PC-9 (cell line): Measurements from ENCODE around the gene FGF12. TPM values are rescaled to one million over a fixed set of nuclear protein-coding genes. Genes with fewer than 3 reads are reported as not detected.

Experiments used
- BruUV-seq: library from RNA; stranded (reverse); fragments of 400-500 nt; replicated peaks from 2 replicates; lab custom pipeline; 2021; lab: Mats Ljungman, UMichigan
- CTCF ChIA-PET: fragments of 300-600 bp; sonication (Branson Sonifier 250); formaldehyde crosslinking; loops from one replicate; lab custom pipeline; 2022; ENCODE audit warnings: antibody characterized with exemption; lab: Charles Lee
- POLR2A ChIA-PET: fragments of 300-600 bp; sonication (Branson Sonifier 250); formaldehyde crosslinking; loops from one replicate; lab custom pipeline; 2022; ENCODE audit warnings: antibody characterized with exemption; ENCODE audit not compliant: unreplicated experiment; lab: Charles Lee
- DNase-seq, 2 experiments: peaks; one replicate each; pipeline versions ENCODE4 v3.0.0 to v3.0.0-alpha.2; 2015 to 2022; ENCODE audit warnings: mixed read lengths in 1 of 2
- H2AFZ ChIP-seq: fragments of 200-600 bp; sonication (generic); 2 replicates; pipeline ENCODE4 v1.8.1; 2017; ENCODE audit warnings: antibody characterized with exemption
- H3F3A ChIP-seq: fragments of 200-600 bp; sonication (generic); 2 replicates; pipeline ENCODE4 v1.8.1; 2017; ENCODE audit warnings: antibody characterized with exemption, mild to moderate bottlenecking, low read depth; ENCODE audit not compliant: insufficient read depth
- H3K27ac ChIP-seq: fragments of 200-600 bp; sonication (generic); 2 replicates; pipeline ENCODE4 v1.6.1; 2016; ENCODE audit warnings: mixed run types
- H3K27me3 ChIP-seq: fragments of 200-600 bp; sonication (generic); 2 replicates; pipeline ENCODE4 v1.6.1; 2016; ENCODE audit warnings: low read depth, mixed run types; ENCODE audit not compliant: insufficient read depth
- H3K36me3 ChIP-seq: fragments of 200-600 bp; sonication (generic); 2 replicates; pipeline ENCODE4 v1.6.1; 2016; ENCODE audit warnings: low read depth, mixed run types
- H3K4me1 ChIP-seq: fragments of 200-600 bp; sonication (generic); replicated peaks from 2 replicates; pipeline ENCODE4 v1.6.1; 2016; ENCODE audit warnings: mixed run types; ENCODE audit not compliant: insufficient read depth
- H3K4me2 ChIP-seq: fragments of 200-600 bp; sonication (generic); 2 replicates; pipeline ENCODE4 v1.6.1; 2017; ENCODE audit warnings: mixed run types
- H3K4me3 ChIP-seq: fragments of 200-600 bp; sonication (generic); 2 replicates; pipeline ENCODE4 v1.6.1; 2016; ENCODE audit warnings: mixed run types
- H3K79me2 ChIP-seq: fragments of 200-600 bp; sonication (generic); 2 replicates; pipeline ENCODE4 v1.6.1; 2017; ENCODE audit warnings: low read depth, mixed run types
- H3K9me2 ChIP-seq: fragments of 200-600 bp; sonication (generic); 2 replicates; pipeline ENCODE4 v1.8.1; 2017; ENCODE audit warnings: mild to moderate bottlenecking; ENCODE audit not compliant: insufficient read depth
- H3K9me3 ChIP-seq: fragments of 200-600 bp; sonication (generic); 2 replicates; pipeline ENCODE4 v1.8.1; 2016; ENCODE audit warnings: low read depth; ENCODE audit not compliant: insufficient read depth
- H4K20me1 ChIP-seq: fragments of 200-600 bp; sonication (generic); 2 replicates; pipeline ENCODE4 v1.8.1; 2017; ENCODE audit not compliant: insufficient read depth
- EZH2 ChIP-seq: fragments of 200-600 bp; sonication (generic); IDR thresholded peaks from 2 replicates; pipeline ENCODE4 v1.8.0; 2017; ENCODE audit warnings: antibody characterized with exemption, low read depth
- intact Hi-C: fragments of 100-400 bp; cut with micrococcal nuclease; formaldehyde crosslinking; loops from one replicate; pipeline ENCODE4 v1.10.0; 2022; ENCODE audit not compliant: unreplicated experiment
- total RNA-seq: library from RNA; stranded (reverse); gene quantifications from 2 replicates; pipeline ENCODE4 v1.2.3, GENCODE V29; 2021
- TF ChIP-seq, protein P1 (sequence below): fragments of 200-600 bp; sonication (generic); conservative IDR thresholded peaks from 2 replicates; pipeline ENCODE4 v1.6.1; 2017; ENCODE audit warnings: mixed run types, antibody characterized with exemption, mild to moderate bottlenecking, moderate library complexity

FGF12 gene
- total RNA-seq, 1 experiment from 2014 or later, result 10.9 TPM

DNA sequence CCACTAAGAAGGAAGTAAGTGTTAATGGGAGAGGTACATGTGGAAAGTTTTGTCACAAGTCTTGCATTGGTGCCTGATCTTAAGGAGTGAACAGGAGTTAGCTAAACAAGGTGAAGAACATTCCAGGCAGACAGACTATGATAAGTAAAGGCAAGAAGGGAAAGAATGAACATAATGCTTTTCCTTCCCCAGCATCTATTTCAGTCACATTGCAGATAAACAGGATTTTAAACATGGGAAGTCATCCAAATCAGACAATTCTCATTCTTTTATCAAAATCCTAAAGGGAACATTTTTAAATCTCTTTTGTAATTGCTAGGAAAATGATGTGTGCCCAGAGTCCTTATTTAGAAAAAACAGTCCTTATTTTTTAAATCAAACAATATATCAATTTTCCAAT lies 424.6 kb downstream of the FGF12 start:
- no peak overlapping the region for H3K4me2 ChIP-seq

DNA sequence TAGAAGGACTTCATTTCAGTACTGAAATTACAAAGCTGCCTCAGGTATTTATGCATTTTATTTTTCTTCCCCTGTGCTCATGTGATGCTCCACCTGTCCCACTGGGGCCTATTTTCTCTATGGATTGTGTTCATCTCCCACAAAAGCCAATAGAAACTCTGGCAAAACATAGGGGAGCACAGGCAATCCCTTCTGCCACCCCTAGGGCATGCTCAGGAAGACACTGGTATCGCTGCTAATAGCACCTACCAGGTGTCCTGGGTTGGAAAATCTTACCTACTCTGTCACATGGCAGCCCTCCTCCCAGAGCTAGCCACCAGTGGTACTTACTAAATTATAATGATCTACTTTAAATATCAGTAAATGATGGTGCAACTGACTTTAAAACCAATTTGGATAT lies 427.4 kb downstream of the FGF12 start:
- DNase-seq, result no peak
- ChIA-PET CTCF (no interaction called here), POLR2A (no interaction called here)
- H3K79me2 ChIP-seq, result no peaks in the 10 kb centered on the region
- no TSS peak for BruUV-seq
- H3K4me3 ChIP-seq, result no peak overlapping the region
- no peaks in the 10 kb centered on the region for H3K9me2 ChIP-seq
- no peak overlapping the region for H2AFZ ChIP-seq
- no peak for TF ChIP-seq EZH2
- TF ChIP-seq, protein P1, sequence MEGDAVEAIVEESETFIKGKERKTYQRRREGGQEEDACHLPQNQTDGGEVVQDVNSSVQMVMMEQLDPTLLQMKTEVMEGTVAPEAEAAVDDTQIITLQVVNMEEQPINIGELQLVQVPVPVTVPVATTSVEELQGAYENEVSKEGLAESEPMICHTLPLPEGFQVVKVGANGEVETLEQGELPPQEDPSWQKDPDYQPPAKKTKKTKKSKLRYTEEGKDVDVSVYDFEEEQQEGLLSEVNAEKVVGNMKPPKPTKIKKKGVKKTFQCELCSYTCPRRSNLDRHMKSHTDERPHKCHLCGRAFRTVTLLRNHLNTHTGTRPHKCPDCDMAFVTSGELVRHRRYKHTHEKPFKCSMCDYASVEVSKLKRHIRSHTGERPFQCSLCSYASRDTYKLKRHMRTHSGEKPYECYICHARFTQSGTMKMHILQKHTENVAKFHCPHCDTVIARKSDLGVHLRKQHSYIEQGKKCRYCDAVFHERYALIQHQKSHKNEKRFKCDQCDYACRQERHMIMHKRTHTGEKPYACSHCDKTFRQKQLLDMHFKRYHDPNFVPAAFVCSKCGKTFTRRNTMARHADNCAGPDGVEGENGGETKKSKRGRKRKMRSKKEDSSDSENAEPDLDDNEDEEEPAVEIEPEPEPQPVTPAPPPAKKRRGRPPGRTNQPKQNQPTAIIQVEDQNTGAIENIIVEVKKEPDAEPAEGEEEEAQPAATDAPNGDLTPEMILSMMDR, result no peak
- H3K36me3 ChIP-seq, result no peaks in the 10 kb centered on the region
- no peak overlapping the region for H3K4me2 ChIP-seq
- no peaks in the 10 kb centered on the region for H3K4me1 ChIP-seq
- no peaks in the 10 kb centered on the region for H3F3A ChIP-seq
- H4K20me1 ChIP-seq, result no peaks in the 10 kb centered on the region
- intact Hi-C loops, result no loop called here
- no peaks in the 10 kb centered on the region; the same call in 1 of the 2 replicates for H3K9me3 ChIP-seq
- no peak overlapping the region for H3K27ac ChIP-seq
- H3K27me3 ChIP-seq, result no peaks in the 10 kb centered on the region

More for the DNA sequence above, 424.6 kb downstream of the FGF12 start:
- Histone ChIP-seq H3K4me1 (no peaks in the 10 kb centered on the region), H3K27ac (no peak overlapping the region), H3K9me3 (no peaks in the 10 kb centered on the region), H2AFZ (no peak overlapping the region), H3K79me2 (no peaks in the 10 kb centered on the region), H4K20me1 (no peaks in the 10 kb centered on the region), H3K36me3 (no peaks in the 10 kb centered on the region), H3K9me2 (no peaks in the 10 kb centered on the region), H3K4me3 (no peak overlapping the region), H3K27me3 (no peaks in the 10 kb centered on the region), H3F3A (no peaks in the 10 kb centered on the region)
- no TSS peak for BruUV-seq
- no peak for DNase-seq
- intact Hi-C loops, result no loop called here
- TF ChIP-seq EZH2, result no peak
- TF ChIP-seq, protein P1, result no peak
- ChIA-PET CTCF (interaction anchor here (0.7 kb wide), 1 partner anchor 239 kb away, joined by 3 read pairs; no protein-coding TSS in a partner anchor), POLR2A (no interaction called here)

DNA sequence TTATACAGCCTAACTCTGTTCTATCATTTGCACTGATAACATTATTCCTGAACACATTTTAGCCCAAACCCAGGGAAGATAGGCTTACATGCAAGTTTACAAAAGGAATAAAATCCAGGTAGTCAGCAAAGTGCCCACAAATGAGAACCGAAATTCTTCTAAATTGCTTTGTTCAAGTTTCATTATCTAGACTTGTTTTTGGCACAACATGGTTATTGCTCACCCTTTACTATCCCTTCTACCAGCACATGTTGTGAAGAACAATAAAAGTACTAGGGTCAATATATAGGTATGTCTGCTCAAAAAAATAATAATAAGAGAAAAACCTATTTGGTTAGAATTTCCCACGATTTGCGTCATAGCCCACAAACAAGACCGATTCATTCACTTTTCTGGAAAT lies 430.5 kb downstream of the FGF12 start:
- H3K79me2 ChIP-seq, result no peaks in the 10 kb centered on the region
- BruUV-seq, result no TSS peak
- CTCF ChIA-PET, result no interaction called here

More for the DNA sequence above, 430.5 kb downstream of the FGF12 start:
- H3K27me3 ChIP-seq, result no peaks in the 10 kb centered on the region
- H3K36me3 ChIP-seq, result no peaks in the 10 kb centered on the region
- no peaks in the 10 kb centered on the region; the same call in 1 of the 2 replicates for H3K9me3 ChIP-seq
- no peak overlapping the region for H3K4me2 ChIP-seq
- H3F3A ChIP-seq, result no peaks in the 10 kb centered on the region
- no peak for DNase-seq
- no peaks in the 10 kb centered on the region for H3K4me1 ChIP-seq
- intact Hi-C loops, result no loop called here
- no peak overlapping the region for H3K27ac ChIP-seq
- POLR2A ChIA-PET, result no interaction called here
- H4K20me1 ChIP-seq, result no peaks in the 10 kb centered on the region
- no peak overlapping the region for H3K4me3 ChIP-seq
- TF ChIP-seq EZH2, result no peak
- TF ChIP-seq, protein P1, result no peak
- 0 out of 2 replicates have a peak, but pooled peaks cover 3% of the 10 kb centered on the region for H3K9me2 ChIP-seq
- H2AFZ ChIP-seq, result no peak overlapping the region
